ENCODE measurements around the gene ANKRD29. TPM values are rescaled to one million over a fixed set of nuclear protein-coding genes. Genes with fewer than 3 reads are reported as not detected.

The ANKRD29 gene
- total and polyA plus RNA-seq, 2 of the 4 experiments (the other 2 are of a cell fraction): 0.18 to 0.31 TPM

- dilution Hi-C loops (cut with HindIII; ENCODE audit: low sequenced_read_pairs, unreplicated experiment): no loop called here
- ChIA-PET CTCF (interaction anchor here (0.6 kb wide), 1 partner anchor 61 kb away, joined by 4 read pairs; no protein-coding TSS in a partner anchor), POLR2A (ENCODE audit: unreplicated experiment) (no interaction called here)
- Histone ChIP-seq H2AK5ac (ENCODE audit: low read depth, low read length) (0 out of 2 replicates have a peak overlapping the region, but pooled peaks have one; percentile 23), H2AFZ (replicated peaks; ENCODE audit: low read length, poor library complexity) (no peak overlapping the region), H3K27me3 (ENCODE audit: control insufficient read depth, insufficient read depth, low read length) (no peaks in the 10 kb centered on the region), H4K5ac (ENCODE audit: low read depth, low read length) (no peak overlapping the region), H3K4ac (ENCODE audit: low read depth, low read length) (no peak overlapping the region), H3K9ac (ENCODE audit: low read depth, low read length) (no peak overlapping the region), H3K4me1 (ENCODE audit: control insufficient read depth, insufficient read depth, low read length) (peaks cover 10% of the 10 kb centered on the region), H2BK120ac (ENCODE audit: low read depth, low read length) (no peak overlapping the region), H3K23ac (ENCODE audit: low read depth, low read length) (no peak overlapping the region), H3K9me3 (ENCODE audit: control insufficient read depth, insufficient read depth, low read length) (no peaks in the 10 kb centered on the region), H4K8ac (ENCODE audit: low read depth in 2 of 2, low read length in 2 of 2) (no peak overlapping the region), H2BK15ac (ENCODE audit: low read depth, low read length) (no peak overlapping the region), H3K27ac (ENCODE audit: insufficient read depth, low read length) (no peak overlapping the region), H3K4me2 (ENCODE audit: low read depth, low read length) (no peak overlapping the region), H3K36me3 (ENCODE audit: control insufficient read depth, insufficient read depth, low read length) (no peaks in the 10 kb centered on the region; the same call in 1 of the 2 replicates), H3K18ac (ENCODE audit: low read depth, low read length) (no peak overlapping the region), H3K56ac (ENCODE audit: extremely low read depth, insufficient read depth, low read length) (no peak overlapping the region), H3K9me1 (ENCODE audit: insufficient read depth, low read length) (peaks cover 14% of the 10 kb centered on the region), H3K14ac (replicated peaks; ENCODE audit: low read depth, low read length) (no peak overlapping the region), H3K79me1 (ENCODE audit: low read depth in 1 of 2, low read length in 2 of 2) (peaks cover 17 to 47% of the 10 kb centered on the region in 2 experiments), H3K4me3 (ENCODE audit: insufficient read depth, low read depth, low read length) (no peak overlapping the region), H2AK9ac (replicated peaks; ENCODE audit: low read depth, low read length, poor library complexity) (no peak overlapping the region), H2BK5ac (ENCODE audit: low read depth, low read length, poor library complexity, severe bottlenecking) (no peak overlapping the region), H4K91ac (ENCODE audit: insufficient read depth, low read depth, low read length) (no peak overlapping the region), H4K20me1 (ENCODE audit: insufficient read depth, low read length) (peaks cover 37% of the 10 kb centered on the region), H2BK20ac (ENCODE audit: low read depth, low read length) (no peak overlapping the region)
- WGBS, 2 experiments (ENCODE audit: extremely low coverage in 2 of 2, insufficient read length in 1 of 2): 100% methylated on average over 6 of the region's 13 CpGs; no CpG with 5 or more reads in 1 of the 2 experiments
- DNase-seq (no peak), ATAC-seq (ENCODE audit: low read depth) (no peak)
- no TSS peak for BruUV-seq (replicated peaks)
- in situ Hi-C loops (cut with MboI; ENCODE audit: low sequenced_read_pairs): no loop called here
- intact Hi-C loops (cut with micrococcal nuclease): no loop called here
- no peak for TF ChIP-seq RAD21 (IDR thresholded peaks at IDR 0.05; ENCODE audit: low read length)
- TF ChIP-seq MXI1 (IDR thresholded peaks at IDR 0.05; ENCODE audit: borderline replicate concordance, low read depth, low read length): no peak
- no peak for TF ChIP-seq RFX5 (IDR thresholded peaks at IDR 0.05; ENCODE audit: low read depth, low read length)
- no peak for TF ChIP-seq MAZ (IDR thresholded peaks at IDR 0.05; ENCODE audit: borderline replicate concordance, low read depth, low read length)
- TF ChIP-seq USF2 (IDR thresholded peaks at IDR 0.05; ENCODE audit: low read depth, low read length): no peak
- TF ChIP-seq CHD1 (IDR thresholded peaks at IDR 0.05; ENCODE audit: low read depth, low read length): no peak
- no peak for TF ChIP-seq RCOR1 (IDR thresholded peaks at IDR 0.05; ENCODE audit: insufficient replicate concordance, low read length)
- TF ChIP-seq FOS (IDR thresholded peaks at IDR 0.05; ENCODE audit: low read depth, low read length): no peak
- TF ChIP-seq CTCF (conservative IDR thresholded peaks at IDR 0.05; ENCODE audit: low read depth, low read length): no peak
- no peak for TF ChIP-seq BHLHE40 (IDR thresholded peaks at IDR 0.05; ENCODE audit: low read depth, low read length)
- TF ChIP-seq NFE2L2 (IDR thresholded peaks at IDR 0.05; ENCODE audit: low read depth, low read length): no peak
- TF ChIP-seq ELK1 (IDR thresholded peaks at IDR 0.05; ENCODE audit: borderline replicate concordance, low read depth, low read length): no peak
- no peak for TF ChIP-seq CEBPB (IDR thresholded peaks at IDR 0.05; ENCODE audit: low read depth, low read length)
- TF ChIP-seq POLR2A (IDR thresholded peaks at IDR 0.05; ENCODE audit: low read depth, low read length): no peak
These were observed 78.4 kb downstream of the ANKRD29 start for GRCh38 chr18:23584019-23584983.

Measured in IMR-90 (cell line).